D721Med (cell line): Measurements from ENCODE around the gene NGF.
"Not testable (repeated sequence)": the region's sequence is repeated elsewhere in the genome, so short reads cannot be mapped to it uniquely, and the experiment has no call there.

ENCODE experiments used
- DNase-seq: peaks from one replicate; pipeline ENCODE4 v3.0.0; 2011; ENCODE audit warnings: low spot score; ENCODE audit not compliant: insufficient read length
- FAIRE-seq: peaks from 2 replicates; lab custom pipeline; 2011; peaks lifted over from hg19 to GRCh38; lab: Jason Lieb, UNC
- TF ChIP-seq, protein P1 (sequence below): IDR thresholded peaks from 2 replicates; pipeline ENCODE4 v1.5.1; 2012; ENCODE audit warnings: mild to moderate bottlenecking, control low read depth; ENCODE audit not compliant: insufficient read depth; ENCODE audit errors: missing control alignments

NGF gene

DNA sequence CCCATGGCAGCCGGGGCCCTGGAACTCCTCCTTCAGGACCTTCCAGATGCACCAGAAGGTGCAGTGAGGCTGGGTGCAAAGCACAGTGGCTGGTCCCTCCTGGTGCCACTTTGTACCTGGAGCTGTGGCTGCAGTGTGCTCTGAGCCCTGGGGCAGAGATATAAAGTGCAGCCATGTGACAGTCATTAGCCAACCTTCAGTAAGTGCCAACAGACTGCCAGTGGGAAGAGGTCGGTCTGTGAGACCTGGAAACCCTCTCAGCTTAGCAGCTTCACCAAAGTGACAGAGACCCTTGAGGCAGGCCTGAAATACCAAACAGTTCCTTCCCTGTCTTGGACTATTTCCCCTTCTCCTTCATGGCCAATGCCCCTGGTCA, 26.7 kb upstream of the NGF start:
- DNase-seq (no peak), FAIRE-seq (no peak)
- TF ChIP-seq, protein P1, sequence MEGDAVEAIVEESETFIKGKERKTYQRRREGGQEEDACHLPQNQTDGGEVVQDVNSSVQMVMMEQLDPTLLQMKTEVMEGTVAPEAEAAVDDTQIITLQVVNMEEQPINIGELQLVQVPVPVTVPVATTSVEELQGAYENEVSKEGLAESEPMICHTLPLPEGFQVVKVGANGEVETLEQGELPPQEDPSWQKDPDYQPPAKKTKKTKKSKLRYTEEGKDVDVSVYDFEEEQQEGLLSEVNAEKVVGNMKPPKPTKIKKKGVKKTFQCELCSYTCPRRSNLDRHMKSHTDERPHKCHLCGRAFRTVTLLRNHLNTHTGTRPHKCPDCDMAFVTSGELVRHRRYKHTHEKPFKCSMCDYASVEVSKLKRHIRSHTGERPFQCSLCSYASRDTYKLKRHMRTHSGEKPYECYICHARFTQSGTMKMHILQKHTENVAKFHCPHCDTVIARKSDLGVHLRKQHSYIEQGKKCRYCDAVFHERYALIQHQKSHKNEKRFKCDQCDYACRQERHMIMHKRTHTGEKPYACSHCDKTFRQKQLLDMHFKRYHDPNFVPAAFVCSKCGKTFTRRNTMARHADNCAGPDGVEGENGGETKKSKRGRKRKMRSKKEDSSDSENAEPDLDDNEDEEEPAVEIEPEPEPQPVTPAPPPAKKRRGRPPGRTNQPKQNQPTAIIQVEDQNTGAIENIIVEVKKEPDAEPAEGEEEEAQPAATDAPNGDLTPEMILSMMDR = no peak

DNA sequence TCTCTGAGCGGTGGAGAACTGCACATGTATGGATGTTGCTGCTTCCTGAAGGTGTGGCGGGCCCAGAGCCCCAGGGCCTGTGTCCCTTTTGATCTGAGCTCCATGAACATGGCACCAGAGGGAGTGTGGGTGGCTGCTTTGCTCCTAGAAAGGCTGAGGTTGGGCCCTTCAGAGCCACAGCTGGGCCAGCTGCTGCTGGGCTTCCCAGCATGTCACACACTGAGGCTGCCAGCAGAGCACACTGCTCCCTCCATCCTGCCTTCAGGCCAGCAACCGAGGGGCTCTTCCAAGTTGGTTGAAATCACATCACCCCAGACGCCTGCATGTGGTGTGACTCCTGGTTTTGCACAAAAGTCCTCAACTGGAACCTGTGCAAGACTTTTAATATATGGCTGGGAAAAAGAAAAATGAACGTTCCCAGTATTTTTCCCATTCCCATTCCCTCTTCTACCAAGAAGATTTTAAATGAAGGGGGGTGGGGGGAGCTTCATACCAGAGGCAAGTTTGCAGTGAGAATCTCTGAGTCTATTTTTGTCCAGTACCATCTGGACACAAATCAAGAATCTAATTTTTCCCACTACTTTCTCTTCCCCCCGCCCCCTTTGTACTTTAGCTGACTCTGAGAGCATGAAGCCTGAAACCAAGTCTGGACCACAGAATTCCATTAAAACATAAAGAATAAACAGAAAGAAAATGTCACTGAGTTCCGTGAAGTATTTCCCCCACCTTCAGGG, 26.2 kb upstream of the NGF start:
- no peak for FAIRE-seq
- TF ChIP-seq, protein P1 = no peak

DNA sequence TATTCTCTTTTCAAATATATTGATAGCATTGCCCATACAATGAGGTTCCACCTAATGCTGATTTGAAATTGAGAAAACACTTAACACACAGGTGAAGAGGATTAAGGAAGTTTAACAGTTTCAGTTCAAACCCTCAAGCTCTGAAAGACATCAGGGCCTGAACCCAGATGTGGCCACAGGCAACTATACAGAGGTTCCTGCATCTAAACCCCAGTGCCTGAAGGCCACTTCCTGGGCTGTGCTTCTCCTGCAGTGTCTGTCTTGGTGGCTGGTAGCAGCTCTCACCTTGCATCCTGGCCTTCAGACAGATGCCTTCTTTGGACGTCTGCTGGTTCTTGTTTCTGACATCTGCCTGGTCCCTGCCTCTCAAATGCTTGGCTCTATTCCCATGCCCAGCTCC, 25.1 kb upstream of the NGF start:
- TF ChIP-seq, protein P1 = no peak
- FAIRE-seq = no peak
- no peak for DNase-seq

More for the DNA sequence above, 26.2 kb upstream of the NGF start:
- DNase-seq = no peak

DNA sequence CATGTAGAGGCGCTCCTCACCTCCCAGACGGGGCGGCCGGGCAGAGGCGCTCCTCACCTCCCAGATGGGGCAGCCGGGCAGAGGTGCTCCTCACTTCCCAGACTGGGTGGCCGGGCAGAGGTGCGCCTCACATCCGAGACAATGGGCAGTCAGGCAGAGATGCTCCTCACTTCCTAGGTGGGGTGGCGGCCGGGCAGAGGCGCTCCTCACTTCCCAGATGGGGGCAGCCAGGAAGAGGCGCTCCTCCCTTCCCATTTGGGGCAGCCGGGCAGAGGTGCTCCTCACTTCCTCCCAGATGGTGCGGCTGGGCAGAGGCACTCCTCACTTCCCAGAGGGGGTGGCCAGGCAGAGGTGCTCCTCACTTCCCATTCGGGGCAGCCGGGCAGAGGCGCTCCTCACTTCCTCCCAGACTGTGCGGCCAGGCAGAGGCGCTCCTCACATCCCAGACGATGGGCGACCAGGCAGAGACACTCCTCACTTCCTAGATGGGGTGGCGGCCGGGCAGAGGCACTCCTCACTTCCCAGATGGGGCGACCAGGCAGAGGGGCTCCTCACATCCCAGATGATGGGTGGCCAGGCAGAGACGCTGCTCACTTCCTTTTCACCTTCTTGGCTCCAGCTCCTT, 22.6 kb upstream of the NGF start:
- DNase-seq, FAIRE-seq: not testable (repeated sequence)

DNA sequence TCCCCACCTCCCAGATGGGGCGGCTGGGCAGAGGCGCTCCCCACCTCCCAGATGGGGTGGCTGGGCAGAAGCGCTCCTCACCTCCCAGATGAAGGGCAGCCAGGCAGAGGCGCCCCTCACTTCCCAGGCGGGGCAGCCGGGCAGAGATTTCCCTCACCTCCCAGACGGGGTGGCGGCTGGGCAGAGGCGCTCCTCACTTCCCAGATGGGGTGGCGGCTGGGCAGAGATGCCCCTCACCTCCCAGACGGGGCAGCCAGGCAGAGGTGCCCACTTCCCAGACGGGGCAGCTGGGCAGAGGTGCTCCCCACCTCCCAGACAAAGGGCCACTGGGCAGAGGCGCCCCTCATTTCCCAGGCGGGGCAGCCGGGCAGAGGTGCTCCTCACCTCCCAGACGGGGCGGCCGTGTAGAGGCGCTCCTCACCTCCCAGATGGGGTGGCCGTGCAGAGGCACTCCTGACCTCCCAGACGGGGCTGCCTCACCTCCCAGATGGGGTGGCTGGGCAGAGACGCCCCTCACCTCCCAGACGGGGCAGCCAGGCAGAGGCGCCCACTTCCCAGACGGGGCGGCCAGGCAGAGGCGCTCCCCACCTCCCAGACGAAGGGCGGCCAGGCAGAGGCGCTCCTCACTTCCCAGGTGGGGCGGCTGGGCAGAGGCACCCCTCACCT, 21.9 kb upstream of the NGF start:
- not testable (repeated sequence) for FAIRE-seq, DNase-seq

DNA sequence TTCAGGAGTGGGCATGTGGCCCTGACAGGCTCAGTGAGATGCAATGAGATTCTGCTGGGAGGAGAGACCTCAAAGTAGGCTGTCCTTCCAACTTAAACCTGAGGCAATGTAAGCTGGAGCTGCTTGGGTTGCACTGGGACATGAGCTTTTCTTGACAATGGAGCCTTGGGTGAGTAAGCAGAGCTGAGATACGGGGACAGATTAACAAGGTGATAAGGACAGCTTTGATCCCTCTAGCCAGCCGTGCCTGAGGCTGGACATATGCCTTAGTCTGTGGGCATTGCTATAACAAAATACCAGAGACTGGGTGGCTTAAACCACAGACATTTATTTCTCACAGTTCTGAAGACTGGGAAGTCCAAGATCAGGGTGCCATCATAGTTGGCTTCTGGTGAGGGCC, 18.3 kb upstream of the NGF start:
- TF ChIP-seq, protein P1 = no peak
- no peak for FAIRE-seq
- no peak for DNase-seq

DNA sequence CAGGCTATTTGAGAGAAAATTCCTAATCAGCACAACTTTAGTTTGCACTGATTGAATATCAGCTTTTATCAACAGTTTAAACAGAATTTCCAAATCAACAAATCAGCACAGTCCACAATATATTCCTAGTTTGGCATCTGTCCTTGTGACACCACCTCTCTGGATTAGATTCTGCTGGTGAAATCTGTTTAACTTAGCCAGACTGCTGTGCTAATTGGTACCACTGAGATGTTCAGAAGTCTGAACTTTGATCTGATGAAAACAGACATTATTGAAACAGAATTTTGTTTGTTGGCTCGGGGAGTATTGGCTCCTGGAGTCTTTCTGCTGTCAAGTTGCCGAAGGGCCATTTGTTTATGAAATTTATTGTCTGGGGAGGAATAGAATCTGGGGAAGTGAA, 17.0 kb upstream of the NGF start:
- DNase-seq (no peak), FAIRE-seq (no peak)
- TF ChIP-seq, protein P1 = no peak

DNA sequence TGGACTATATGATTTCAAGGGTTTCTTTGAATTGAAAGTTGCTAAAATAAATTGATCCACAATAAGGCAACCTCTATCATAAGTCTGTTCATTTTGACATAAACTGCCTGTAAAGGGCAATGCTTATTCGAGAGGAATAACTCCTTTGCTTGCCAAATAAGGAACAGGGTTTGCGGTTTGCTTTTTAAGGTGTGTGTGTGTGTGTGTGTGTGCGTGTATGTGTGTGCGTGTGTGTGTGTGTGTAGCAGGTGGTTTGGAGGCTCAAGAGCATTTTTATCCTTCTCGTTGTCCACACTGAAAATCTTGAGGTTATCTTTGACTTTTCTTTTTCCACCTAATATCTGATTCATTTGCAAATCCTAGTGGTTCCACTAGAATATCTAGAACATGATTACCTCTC, 13.1 kb upstream of the NGF start:
- TF ChIP-seq, protein P1 = no peak
- FAIRE-seq = no peak

More for the DNA sequence above, 13.1 kb upstream of the NGF start:
- DNase-seq = no peak
